Measurements from ENCODE around the gene BRF1.

The BRF1 gene

GRCh38 chr14:105178868-105179140, 122.0 kb downstream of the BRF1 start:
- TF ChIP-seq GATA3 (IDR thresholded peaks at IDR 0.05; ENCODE audit: low read depth, low read length) (no peak), GATA2 (IDR thresholded peaks at IDR 0.05; ENCODE audit: low read depth, low read length) (no peak)

- TF ChIP-seq GATA2 (IDR thresholded peaks at IDR 0.05; ENCODE audit: low read depth, low read length): no peak
- no peak for TF ChIP-seq GATA3 (IDR thresholded peaks at IDR 0.05; ENCODE audit: low read depth, low read length)
These were observed 122.5 kb downstream of the BRF1 start for GRCh38 chr14:105178069-105178867.

- TF ChIP-seq GATA2 (IDR thresholded peaks at IDR 0.05; ENCODE audit: low read depth, low read length) (no peak), GATA3 (IDR thresholded peaks at IDR 0.05; ENCODE audit: low read depth, low read length) (no peak)
These were observed 123.7 kb downstream of the BRF1 start for GRCh38 chr14:105177082-105177481.

GRCh38 chr14:105176513-105176912, 124.3 kb downstream of the BRF1 start:
- TF ChIP-seq GATA2 (IDR thresholded peaks at IDR 0.05; ENCODE audit: low read depth, low read length): no peak
- no peak for TF ChIP-seq GATA3 (IDR thresholded peaks at IDR 0.05; ENCODE audit: low read depth, low read length)

- TF ChIP-seq GATA2 (IDR thresholded peaks at IDR 0.05; ENCODE audit: low read depth, low read length): no peak
- no peak for TF ChIP-seq GATA3 (IDR thresholded peaks at IDR 0.05; ENCODE audit: low read depth, low read length)
These were observed 126.6 kb downstream of the BRF1 start for GRCh38 chr14:105173901-105174894.

- no peak for TF ChIP-seq GATA2 (IDR thresholded peaks at IDR 0.05; ENCODE audit: low read depth, low read length)
- TF ChIP-seq GATA3 (IDR thresholded peaks at IDR 0.05; ENCODE audit: low read depth, low read length): no peak
These were observed 127.7 kb downstream of the BRF1 start for GRCh38 chr14:105173145-105173544.

- TF ChIP-seq GATA2 (IDR thresholded peaks at IDR 0.05; ENCODE audit: low read depth, low read length) (no peak), GATA3 (IDR thresholded peaks at IDR 0.05; ENCODE audit: low read depth, low read length) (no peak)
These were observed 128.3 kb downstream of the BRF1 start for GRCh38 chr14:105172476-105172875.

- TF ChIP-seq GATA2 (IDR thresholded peaks at IDR 0.05; ENCODE audit: low read depth, low read length) (no peak), GATA3 (IDR thresholded peaks at IDR 0.05; ENCODE audit: low read depth, low read length) (no peak)
These were observed 129.7 kb downstream of the BRF1 start for GRCh38 chr14:105171004-105171673.

GRCh38 chr14:105169776-105170655, 130.8 kb downstream of the BRF1 start:
- TF ChIP-seq GATA2 (IDR thresholded peaks at IDR 0.05; ENCODE audit: low read depth, low read length): no peak
- TF ChIP-seq GATA3 (IDR thresholded peaks at IDR 0.05; ENCODE audit: low read depth, low read length): no peak

GRCh38 chr14:105168979-105169507, 131.8 kb downstream of the BRF1 start:
- TF ChIP-seq GATA2 (IDR thresholded peaks at IDR 0.05; ENCODE audit: low read depth, low read length) (no peak), GATA3 (IDR thresholded peaks at IDR 0.05; ENCODE audit: low read depth, low read length) (no peak)

GRCh38 chr14:105168496-105168978, 132.3 kb downstream of the BRF1 start, which contains the start of gene JAG2:
Gene JAG2 (minus strand): TSS chr14:105168776. CDS start chr14:105168420, 356 bp downstream.
- TF ChIP-seq GATA2 (IDR thresholded peaks at IDR 0.05; ENCODE audit: low read depth, low read length) (no peak), GATA3 (IDR thresholded peaks at IDR 0.05; ENCODE audit: low read depth, low read length) (no peak)

GRCh38 chr14:105168093-105168420, 132.7 kb downstream of the BRF1 start:
- TF ChIP-seq GATA3 (IDR thresholded peaks at IDR 0.05; ENCODE audit: low read depth, low read length): no peak
- TF ChIP-seq GATA2 (IDR thresholded peaks at IDR 0.05; ENCODE audit: low read depth, low read length): no peak

All from SH-SY5Y (cell line).